Ectodermal cell (in vitro differentiated cells): ENCODE results near the gene PEX12.
A peak's percentile ranks its signal among the peaks of the same experiment; 100 is the strongest.
"Not testable (repeated sequence)": the region's sequence is repeated elsewhere in the genome, so short reads cannot be mapped to it uniquely, and the experiment has no call there.

ENCODE experiments used
- H3K27ac ChIP-seq: 2 replicates; pipeline ENCODE4 v1.7.0; 2013; ENCODE audit warnings: mild to moderate bottlenecking, low read depth, low read length; ENCODE audit not compliant: insufficient read depth, poor library complexity, severe bottlenecking
- H3K27me3 ChIP-seq: 2 replicates; pipeline ENCODE4 v1.7.0; 2013; ENCODE audit warnings: mild to moderate bottlenecking, low read length; ENCODE audit not compliant: insufficient read depth, control insufficient read depth, poor library complexity, severe bottlenecking
- H3K36me3 ChIP-seq: one replicate; pipeline ENCODE4 v1.7.0; 2013; ENCODE audit warnings: low read length; ENCODE audit not compliant: control insufficient read depth, insufficient read depth
- H3K4me1 ChIP-seq: one replicate; pipeline ENCODE4 v1.7.0; 2013; ENCODE audit warnings: low read length; ENCODE audit not compliant: control insufficient read depth, insufficient read depth
- H3K4me3 ChIP-seq: 2 replicates; pipeline ENCODE4 v1.7.0; 2013; ENCODE audit warnings: low read depth, low read length, control low read depth; ENCODE audit not compliant: insufficient read depth
- H3K9me3 ChIP-seq: 2 replicates; pipeline ENCODE4 v1.7.0; 2013; ENCODE audit warnings: mild to moderate bottlenecking, low read length, moderate library complexity; ENCODE audit not compliant: control insufficient read depth
- WGBS, 2 experiments: methylation state at CpG; one replicate each; pipeline ENCODE4 v1.1.7; 2013; ENCODE audit warnings: missing lambda C conversion rate in 2 of 2; 5-methylcytosine and 5-hydroxymethylcytosine counted together

The PEX12 gene

GRCh38 chr17:35584061-35584460 is 5.7 kb upstream of the PEX12 start:
- peaks cover 4% of the 10 kb centered on the region for H3K27me3 ChIP-seq
- no peaks in the 10 kb centered on the region for H3K4me1 ChIP-seq
- H3K36me3 ChIP-seq = no peaks in the 10 kb centered on the region
- no peak overlapping the region for H3K4me3 ChIP-seq
- H3K27ac ChIP-seq = no peak overlapping the region
- H3K9me3 ChIP-seq = no peaks in the 10 kb centered on the region
- 85 to 86% methylated on average over 1 of the region's 1 CpG for WGBS, 2 experiments

DNA sequence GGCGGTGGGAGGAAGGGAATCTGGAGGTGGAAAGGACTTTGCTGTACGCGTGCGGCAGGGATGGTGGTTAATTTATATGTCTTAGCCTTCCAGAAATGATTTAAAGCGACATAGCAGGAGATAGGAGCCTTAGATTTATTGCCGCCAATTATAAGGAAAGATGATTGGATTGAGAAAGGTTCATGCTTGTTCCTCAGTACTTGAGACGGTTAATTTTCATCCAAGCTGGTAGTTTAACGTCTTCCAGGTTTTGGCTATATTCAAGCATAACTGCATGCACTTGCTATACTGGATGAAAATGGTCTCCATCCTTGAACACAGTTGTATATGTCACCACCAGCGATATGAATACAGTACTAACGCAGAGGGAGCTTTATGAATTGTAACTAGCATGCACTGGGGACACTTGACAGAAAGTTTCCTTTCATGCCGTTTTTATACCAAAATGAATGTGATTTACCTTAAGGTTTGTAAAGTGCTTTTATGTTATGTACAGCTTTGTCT is 610 bp upstream of the PEX12 start:
- peak overlapping the region; percentile 81 for H3K27ac ChIP-seq
- whole genome bisulfite sequencing, 2 experiments = 12 to 16% methylated on average over 11 of the region's 11 CpGs

GRCh38 chr17:35577830-35578196 is 558 bp downstream of the PEX12 start:
- H3K27ac ChIP-seq = no peak overlapping the region

More for the DNA sequence above, 610 bp upstream of the PEX12 start:
- Histone ChIP-seq H3K4me3 (peak overlapping the region; percentile 74), H3K27me3 (no peaks in the 10 kb centered on the region), H3K4me1 (peaks cover 7% of the 10 kb centered on the region), H3K9me3 (no peaks in the 10 kb centered on the region), H3K36me3 (no peaks in the 10 kb centered on the region)

DNA sequence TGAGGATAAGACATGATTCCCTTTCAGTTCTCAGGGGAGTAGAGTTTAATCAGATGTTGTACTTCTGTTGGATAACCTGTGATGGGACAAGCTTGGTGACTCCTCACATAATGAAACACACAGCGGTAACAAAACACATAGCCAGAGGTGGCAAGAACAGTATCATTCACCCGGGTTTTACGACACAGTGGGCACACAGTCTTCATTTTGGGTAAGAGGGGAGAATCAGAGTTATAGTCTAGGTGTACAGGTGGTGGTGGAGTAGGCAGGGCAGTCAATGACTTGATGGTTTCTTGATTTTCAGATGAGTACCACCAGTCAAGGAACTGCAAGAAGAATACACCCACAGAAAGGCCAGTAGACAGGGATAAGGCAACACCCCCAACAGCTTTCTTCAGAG is 2.6 kb downstream of the PEX12 start:
- Histone ChIP-seq H3K9me3 (no peaks in the 10 kb centered on the region), H3K4me1 (peaks cover 7% of the 10 kb centered on the region), H3K27me3 (no peaks in the 10 kb centered on the region), H3K4me3 (no peak overlapping the region), H3K27ac (no peak overlapping the region), H3K36me3 (no peaks in the 10 kb centered on the region)
- WGBS, 2 experiments = 93 to 94% methylated on average over 3 of the region's 3 CpGs

More at GRCh38 chr17:35577830-35578196, 558 bp downstream of the PEX12 start:
- Histone ChIP-seq H3K36me3 (no peaks in the 10 kb centered on the region), H3K4me1 (peaks cover 7% of the 10 kb centered on the region), H3K9me3 (no peaks in the 10 kb centered on the region), H3K27me3 (no peaks in the 10 kb centered on the region), H3K4me3 (peak overlapping the region; percentile 74)
- WGBS, 2 experiments = 22 to 25% methylated on average over 8 of the region's 8 CpGs

GRCh38 chr17:35569405-35569804 is 9.0 kb downstream of the PEX12 start:
- H3K27me3 ChIP-seq = peaks cover 21% of the 10 kb centered on the region
- H3K4me1 ChIP-seq = peaks cover 12% of the 10 kb centered on the region
- no peak overlapping the region for H3K4me3 ChIP-seq
- no peaks in the 10 kb centered on the region for H3K36me3 ChIP-seq
- no peaks in the 10 kb centered on the region for H3K9me3 ChIP-seq
- 96% methylated on average over 2 of the region's 2 CpGs for WGBS, 2 experiments
- H3K27ac ChIP-seq = no peak overlapping the region

DNA sequence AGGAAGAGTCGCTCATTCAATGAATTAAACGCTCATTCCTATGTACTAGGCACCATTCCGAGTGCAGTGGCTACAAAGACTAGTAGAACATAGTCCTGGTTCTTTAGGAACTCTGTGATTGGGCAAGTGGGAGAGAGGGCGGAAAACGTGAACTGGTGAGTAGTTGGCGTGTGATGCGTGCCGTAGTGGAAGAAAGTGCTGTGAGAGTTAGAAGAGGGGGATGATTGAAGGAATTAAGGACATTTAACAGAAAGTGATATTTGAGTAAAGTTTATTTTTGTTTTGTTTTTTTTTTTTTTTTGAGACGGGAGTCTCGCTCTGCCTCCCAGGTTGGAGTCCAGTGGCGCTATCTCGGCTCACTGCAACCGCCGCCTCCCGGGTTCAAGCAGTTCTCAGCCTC is 9.8 kb downstream of the PEX12 start:
- peaks cover 23% of the 10 kb centered on the region for H3K27me3 ChIP-seq
- no peaks in the 10 kb centered on the region for H3K9me3 ChIP-seq
- no peak overlapping the region for H3K27ac ChIP-seq
- H3K4me3 ChIP-seq = peak overlapping the region; percentile 98
- H3K4me1 ChIP-seq = peaks cover 12% of the 10 kb centered on the region
- 26 to 28% methylated on average over 15 of the region's 15 CpGs for WGBS, 2 experiments
- H3K36me3 ChIP-seq = no peaks in the 10 kb centered on the region

GRCh38 chr17:35566968-35567367 is 11.4 kb downstream of the PEX12 start:
- Histone ChIP-seq H3K27me3 (peaks cover 23% of the 10 kb centered on the region), H3K27ac (no peak overlapping the region), H3K4me3 (peak overlapping the region; percentile 98), H3K4me1 (peaks cover 12% of the 10 kb centered on the region), H3K36me3 (no peaks in the 10 kb centered on the region), H3K9me3 (no peaks in the 10 kb centered on the region)
- 76 to 77% methylated on average over 11 of the region's 11 CpGs for WGBS, 2 experiments

DNA sequence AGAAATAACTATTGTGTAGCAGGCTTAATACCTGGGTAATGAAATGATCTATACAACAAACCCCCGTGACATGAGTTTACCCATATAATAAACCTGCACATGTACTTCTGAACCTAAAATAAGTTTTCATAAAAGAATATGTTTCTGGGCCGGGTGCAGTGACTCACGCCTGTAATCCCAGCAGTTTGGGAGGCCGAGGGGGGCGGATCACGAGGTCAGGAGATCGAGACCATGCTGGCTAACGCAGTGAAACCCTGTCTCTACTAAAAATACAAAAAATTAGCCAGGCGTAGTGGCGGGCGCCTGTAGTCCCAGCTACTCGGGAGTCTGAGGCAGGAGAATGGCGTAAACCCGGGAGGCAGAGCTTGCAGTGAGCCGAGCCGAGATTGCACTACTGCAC is 15.2 kb downstream of the PEX12 start:
- H3K4me3 ChIP-seq, H3K36me3 ChIP-seq, H3K4me1 ChIP-seq, H3K27ac ChIP-seq, H3K9me3 ChIP-seq: not testable (repeated sequence)
- peaks cover 23% of the 10 kb centered on the region for H3K27me3 ChIP-seq
- WGBS, 2 experiments = 83 to 85% methylated on average over 16 of the region's 16 CpGs

- Histone ChIP-seq H3K4me1 (no peaks in the 10 kb centered on the region), H3K27ac (no peak within 1 kb of the TSS), H3K27me3 (peaks cover 18% of the 10 kb centered on the region), H3K36me3 (no peaks in the 10 kb centered on the region), H3K9me3 (no peaks in the 10 kb centered on the region), H3K4me3 (no peak within 1 kb of the TSS)
- 79 to 82% methylated on average over 3 of the region's 3 CpGs for WGBS, 2 experiments
Measured at GRCh38 chr17:35560703-35561102, 17.7 kb downstream of the PEX12 start, which contains the start of gene SLFN14. Gene SLFN14, minus strand, starts transcription at chr17:35560819. Its CDS starts 2,757 bp downstream, at chr17:35558062.

DNA sequence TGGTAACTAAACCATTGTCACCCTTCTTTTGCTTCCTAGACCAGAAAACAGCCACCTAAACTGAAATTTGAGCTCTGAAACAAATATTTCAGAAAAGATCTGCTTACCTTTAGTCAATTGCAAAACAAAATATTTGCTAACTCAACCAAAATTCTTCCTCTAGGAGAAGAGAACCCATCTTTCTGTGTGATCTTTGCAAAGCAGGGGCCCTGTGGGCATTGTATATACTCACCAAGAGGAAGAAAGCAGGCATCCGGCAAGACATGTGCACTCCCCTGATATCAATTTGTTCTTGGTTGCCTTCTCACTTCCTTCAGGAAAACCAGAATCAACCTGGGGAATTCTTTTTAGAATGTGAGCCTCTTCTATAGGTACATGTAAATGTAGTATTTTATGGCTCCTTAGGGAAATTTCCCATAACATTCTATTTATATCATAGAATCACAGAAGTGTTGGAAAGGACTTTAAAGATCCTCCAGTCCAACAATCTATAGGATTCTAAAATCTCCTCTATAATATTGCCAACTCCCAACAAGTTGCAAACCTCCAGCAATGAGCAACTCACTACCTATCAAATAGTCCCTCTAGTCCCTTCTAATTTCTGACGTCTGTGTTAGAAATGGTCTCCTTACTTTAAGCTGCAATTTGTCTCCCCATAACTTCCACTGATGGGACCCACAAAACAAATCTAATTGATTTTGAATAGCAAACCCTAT is 18.7 kb downstream of the PEX12 start:
- H3K36me3 ChIP-seq = no peaks in the 10 kb centered on the region
- WGBS, 2 experiments = 89% methylated on average over 2 of the region's 2 CpGs
- no peak overlapping the region for H3K4me3 ChIP-seq
- no peaks in the 10 kb centered on the region for H3K4me1 ChIP-seq
- H3K27ac ChIP-seq = no peak overlapping the region
- peaks cover 10% of the 10 kb centered on the region for H3K27me3 ChIP-seq
- H3K9me3 ChIP-seq = no peaks in the 10 kb centered on the region
